ENCODE measurements around the gene SORT1.

SORT1 gene

GRCh38 chr1:109265016-109265415, 132.7 kb downstream of the SORT1 start:
- no peaks in the 10 kb centered on the region for H3K4me1 ChIP-seq (ENCODE audit: low read depth, poor library complexity, severe bottlenecking)
- no peak overlapping the region for H3K4me3 ChIP-seq (IDR thresholded peaks at IDR 0.05; ENCODE audit: insufficient read depth, low read depth, low read length)
- no peaks in the 10 kb centered on the region for H4K20me1 ChIP-seq (ENCODE audit: insufficient read depth)
- no peak for TF ChIP-seq CTCF (conservative IDR thresholded peaks at IDR 0.05; ENCODE audit: low read depth, low read length)
- H3K36me3 ChIP-seq (ENCODE audit: insufficient read depth) = no peaks in the 10 kb centered on the region
- H3K4me2 ChIP-seq = no peak overlapping the region
- no peak overlapping the region for H3K27ac ChIP-seq
- no peaks in the 10 kb centered on the region for H3K79me2 ChIP-seq (ENCODE audit: insufficient read depth, low read depth)
- no peaks in the 10 kb centered on the region for H3K27me3 ChIP-seq (ENCODE audit: insufficient read depth, low read depth)
- H2AFZ ChIP-seq (ENCODE audit: low read depth) = no peak overlapping the region
- H3K9ac ChIP-seq = no peak overlapping the region

DNA sequence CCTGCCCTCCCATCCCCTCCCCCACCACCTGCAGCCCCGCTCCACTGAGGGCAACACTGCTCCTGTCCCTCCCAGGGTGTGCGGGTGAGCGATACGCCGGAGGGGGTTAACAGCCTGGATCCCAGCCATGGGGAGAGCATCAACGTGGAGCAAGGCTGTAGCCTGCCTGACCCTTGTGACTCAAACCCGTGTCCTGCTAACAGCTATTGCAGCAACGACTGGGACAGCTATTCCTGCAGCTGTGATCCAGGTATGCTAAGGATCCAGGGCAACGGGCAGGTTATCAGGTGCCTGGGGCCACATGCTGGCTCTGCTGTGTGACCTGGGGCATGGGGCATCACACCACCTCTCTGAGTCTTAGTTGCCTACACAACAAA, 133.4 kb downstream of the SORT1 start:
- H2AFZ ChIP-seq (ENCODE audit: low read depth) = no peak overlapping the region
- TF ChIP-seq CTCF (conservative IDR thresholded peaks at IDR 0.05; ENCODE audit: low read depth, low read length) = no peak
- no peaks in the 10 kb centered on the region for H3K79me2 ChIP-seq (ENCODE audit: insufficient read depth, low read depth)
- no peaks in the 10 kb centered on the region for H4K20me1 ChIP-seq (ENCODE audit: insufficient read depth)
- no peaks in the 10 kb centered on the region for H3K4me1 ChIP-seq (ENCODE audit: low read depth, poor library complexity, severe bottlenecking)
- no peaks in the 10 kb centered on the region for H3K27me3 ChIP-seq (ENCODE audit: insufficient read depth, low read depth)
- H3K27ac ChIP-seq = no peak overlapping the region
- H3K9ac ChIP-seq = no peak overlapping the region
- no peaks in the 10 kb centered on the region for H3K36me3 ChIP-seq (ENCODE audit: insufficient read depth)
- H3K4me2 ChIP-seq = no peak overlapping the region
- H3K4me3 ChIP-seq (IDR thresholded peaks at IDR 0.05; ENCODE audit: insufficient read depth, low read depth, low read length) = no peak overlapping the region

GRCh38 chr1:109263597-109264378, 133.9 kb downstream of the SORT1 start:
- Histone ChIP-seq H3K9ac (no peak overlapping the region), H3K4me2 (no peak overlapping the region), H3K27me3 (ENCODE audit: insufficient read depth, low read depth) (no peaks in the 10 kb centered on the region), H3K27ac (no peak overlapping the region), H2AFZ (ENCODE audit: low read depth) (no peak overlapping the region), H3K4me1 (ENCODE audit: low read depth, poor library complexity, severe bottlenecking) (no peaks in the 10 kb centered on the region), H3K79me2 (ENCODE audit: insufficient read depth, low read depth) (no peaks in the 10 kb centered on the region), H3K4me3 (IDR thresholded peaks at IDR 0.05; ENCODE audit: insufficient read depth, low read depth, low read length) (no peak overlapping the region), H3K36me3 (ENCODE audit: insufficient read depth) (no peaks in the 10 kb centered on the region), H4K20me1 (ENCODE audit: insufficient read depth) (no peaks in the 10 kb centered on the region)
- peak; percentile 97 for TF ChIP-seq CTCF (conservative IDR thresholded peaks at IDR 0.05; ENCODE audit: low read depth, low read length)

DNA sequence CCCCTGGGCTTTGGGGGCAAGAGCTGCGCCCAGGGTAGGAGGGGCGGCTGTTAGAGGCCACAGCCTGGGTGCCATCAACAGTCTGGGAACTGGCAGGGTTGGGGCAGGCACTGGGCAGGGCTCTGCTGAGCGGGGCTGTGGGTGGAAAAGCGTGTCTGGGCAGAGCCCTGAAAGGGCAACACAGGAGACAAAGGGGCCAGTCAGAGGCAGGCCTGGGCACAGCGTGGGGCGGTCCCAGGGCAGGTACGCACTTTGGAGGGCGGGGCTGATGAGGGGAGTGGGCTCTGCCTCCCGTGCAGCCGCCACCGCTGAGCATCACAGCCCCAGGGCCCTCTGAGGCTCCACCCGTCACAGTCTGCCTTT, 134.5 kb downstream of the SORT1 start:
- no peaks in the 10 kb centered on the region for H3K4me1 ChIP-seq (ENCODE audit: low read depth, poor library complexity, severe bottlenecking)
- no peaks in the 10 kb centered on the region for H4K20me1 ChIP-seq (ENCODE audit: insufficient read depth)
- no peaks in the 10 kb centered on the region for H3K36me3 ChIP-seq (ENCODE audit: insufficient read depth)
- no peaks in the 10 kb centered on the region for H3K27me3 ChIP-seq (ENCODE audit: insufficient read depth, low read depth)
- H3K79me2 ChIP-seq (ENCODE audit: insufficient read depth, low read depth) = no peaks in the 10 kb centered on the region
- H3K4me3 ChIP-seq (IDR thresholded peaks at IDR 0.05; ENCODE audit: insufficient read depth, low read depth, low read length) = no peak overlapping the region
- no peak for TF ChIP-seq CTCF (conservative IDR thresholded peaks at IDR 0.05; ENCODE audit: low read depth, low read length)
- H3K9ac ChIP-seq = no peak overlapping the region
- H3K4me2 ChIP-seq = no peak overlapping the region
- no peak overlapping the region for H2AFZ ChIP-seq (ENCODE audit: low read depth)
- no peak overlapping the region for H3K27ac ChIP-seq
